ENCODE measurements around the gene DRC7. TPM values are rescaled to one million over a fixed set of nuclear protein-coding genes. Genes with fewer than 3 reads are reported as not detected.

Gene DRC7
- total and polyA plus RNA-seq, 12 donors = 0.09 TPM; not detected in 11

DNA sequence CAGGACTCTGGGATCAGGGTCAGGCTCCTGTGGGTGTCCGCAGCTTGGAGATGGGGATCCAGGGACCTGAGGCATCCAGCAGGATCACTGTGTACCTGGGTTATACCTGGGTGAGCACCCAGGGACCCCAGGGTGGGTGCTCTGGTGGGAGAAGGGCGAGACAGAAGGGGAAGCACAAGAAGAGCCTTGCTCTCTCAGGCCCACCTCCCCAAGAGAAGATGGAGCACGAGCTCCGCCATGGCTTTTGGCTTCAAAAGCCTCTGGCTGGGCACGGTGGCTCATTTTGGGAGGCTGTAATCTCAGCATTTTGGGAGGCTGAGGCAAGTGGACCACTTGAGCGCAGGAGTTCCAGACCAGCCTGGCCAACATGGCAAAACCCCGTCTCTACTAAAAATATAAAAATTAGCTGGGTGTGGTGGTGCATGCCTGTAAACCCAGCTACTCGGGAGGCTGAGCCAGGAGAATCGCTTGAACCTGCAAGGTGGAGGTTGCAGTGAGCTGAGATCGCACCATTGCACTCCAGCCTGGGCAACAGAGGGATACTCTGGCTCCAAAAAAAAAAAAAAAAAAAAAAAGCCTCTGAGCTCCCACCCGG lies 8.9 kb downstream of the DRC7 start:
- TF ChIP-seq, protein P1, sequence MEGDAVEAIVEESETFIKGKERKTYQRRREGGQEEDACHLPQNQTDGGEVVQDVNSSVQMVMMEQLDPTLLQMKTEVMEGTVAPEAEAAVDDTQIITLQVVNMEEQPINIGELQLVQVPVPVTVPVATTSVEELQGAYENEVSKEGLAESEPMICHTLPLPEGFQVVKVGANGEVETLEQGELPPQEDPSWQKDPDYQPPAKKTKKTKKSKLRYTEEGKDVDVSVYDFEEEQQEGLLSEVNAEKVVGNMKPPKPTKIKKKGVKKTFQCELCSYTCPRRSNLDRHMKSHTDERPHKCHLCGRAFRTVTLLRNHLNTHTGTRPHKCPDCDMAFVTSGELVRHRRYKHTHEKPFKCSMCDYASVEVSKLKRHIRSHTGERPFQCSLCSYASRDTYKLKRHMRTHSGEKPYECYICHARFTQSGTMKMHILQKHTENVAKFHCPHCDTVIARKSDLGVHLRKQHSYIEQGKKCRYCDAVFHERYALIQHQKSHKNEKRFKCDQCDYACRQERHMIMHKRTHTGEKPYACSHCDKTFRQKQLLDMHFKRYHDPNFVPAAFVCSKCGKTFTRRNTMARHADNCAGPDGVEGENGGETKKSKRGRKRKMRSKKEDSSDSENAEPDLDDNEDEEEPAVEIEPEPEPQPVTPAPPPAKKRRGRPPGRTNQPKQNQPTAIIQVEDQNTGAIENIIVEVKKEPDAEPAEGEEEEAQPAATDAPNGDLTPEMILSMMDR (IDR thresholded peaks at IDR 0.05) = no peak
- intact Hi-C loops (cut with DNase I) = no loop called here
- H3K36me3 ChIP-seq = no peaks in the 10 kb centered on the region
- WGBS, 2 donors = 93 to 94% methylated on average over 11 of the region's 11 CpGs
- H3K4me3 ChIP-seq = no peak overlapping the region
- no peak for DNase-seq
- no peak for ATAC-seq
- H3K27me3 ChIP-seq = no peaks in the 10 kb centered on the region
- no peak overlapping the region for H3K27ac ChIP-seq
- H3K4me1 ChIP-seq = no peaks in the 10 kb centered on the region
- H3K9me3 ChIP-seq = no peaks in the 10 kb centered on the region

DNA sequence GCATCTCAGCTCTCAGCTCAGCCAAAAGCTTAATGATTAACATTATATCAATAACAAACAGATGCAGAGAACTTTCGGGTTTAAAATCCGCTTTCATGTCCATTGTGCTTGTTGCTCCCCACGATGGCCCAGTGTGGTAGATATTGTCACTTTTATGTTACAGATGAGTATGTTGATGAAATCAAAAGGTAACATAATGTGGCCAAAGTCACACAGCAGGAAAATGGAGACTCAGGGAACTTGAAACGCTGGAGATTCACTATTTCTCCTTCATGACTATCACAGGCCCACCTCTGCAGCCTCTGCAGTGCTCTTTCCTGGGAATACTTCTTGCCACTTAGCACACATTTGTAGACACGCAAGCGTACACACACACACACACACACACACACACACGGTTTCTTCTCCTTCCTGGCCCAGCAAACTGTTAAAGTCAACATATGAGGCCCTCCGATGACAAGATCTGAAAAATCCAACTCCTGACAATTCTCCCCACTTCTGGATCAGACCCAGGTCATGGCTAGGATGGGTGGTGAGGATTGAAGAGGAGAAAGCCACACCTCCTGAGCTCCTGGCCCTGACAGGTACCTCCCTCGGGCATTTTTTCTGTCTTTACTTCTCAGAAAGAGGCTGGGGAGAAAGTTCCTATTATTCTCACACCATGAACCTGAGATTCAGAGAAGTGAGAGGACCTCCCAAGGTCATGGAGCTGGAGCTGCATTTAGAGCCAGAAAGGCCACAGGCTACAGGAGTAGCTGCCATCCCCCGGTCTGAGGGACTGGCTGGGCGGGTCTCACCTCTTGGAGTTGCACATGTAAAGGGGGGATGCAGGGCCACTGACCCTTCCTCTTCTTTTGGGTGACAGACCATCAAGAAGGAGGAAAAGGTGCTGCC lies 9.7 kb downstream of the DRC7 start:
- H3K27ac ChIP-seq = no peak overlapping the region
- WGBS, 2 donors = 72 to 78% methylated on average over 11 of the region's 11 CpGs
- H3K27me3 ChIP-seq = no peaks in the 10 kb centered on the region
- intact Hi-C loops (cut with DNase I) = no loop called here
- no peak overlapping the region for H3K4me3 ChIP-seq
- no peaks in the 10 kb centered on the region for H3K4me1 ChIP-seq
- ATAC-seq (no peak), DNase-seq (no peak)
- no peaks in the 10 kb centered on the region for H3K36me3 ChIP-seq
- TF ChIP-seq, protein P1 (IDR thresholded peaks at IDR 0.05) = no peak
- H3K9me3 ChIP-seq = no peaks in the 10 kb centered on the region

DNA sequence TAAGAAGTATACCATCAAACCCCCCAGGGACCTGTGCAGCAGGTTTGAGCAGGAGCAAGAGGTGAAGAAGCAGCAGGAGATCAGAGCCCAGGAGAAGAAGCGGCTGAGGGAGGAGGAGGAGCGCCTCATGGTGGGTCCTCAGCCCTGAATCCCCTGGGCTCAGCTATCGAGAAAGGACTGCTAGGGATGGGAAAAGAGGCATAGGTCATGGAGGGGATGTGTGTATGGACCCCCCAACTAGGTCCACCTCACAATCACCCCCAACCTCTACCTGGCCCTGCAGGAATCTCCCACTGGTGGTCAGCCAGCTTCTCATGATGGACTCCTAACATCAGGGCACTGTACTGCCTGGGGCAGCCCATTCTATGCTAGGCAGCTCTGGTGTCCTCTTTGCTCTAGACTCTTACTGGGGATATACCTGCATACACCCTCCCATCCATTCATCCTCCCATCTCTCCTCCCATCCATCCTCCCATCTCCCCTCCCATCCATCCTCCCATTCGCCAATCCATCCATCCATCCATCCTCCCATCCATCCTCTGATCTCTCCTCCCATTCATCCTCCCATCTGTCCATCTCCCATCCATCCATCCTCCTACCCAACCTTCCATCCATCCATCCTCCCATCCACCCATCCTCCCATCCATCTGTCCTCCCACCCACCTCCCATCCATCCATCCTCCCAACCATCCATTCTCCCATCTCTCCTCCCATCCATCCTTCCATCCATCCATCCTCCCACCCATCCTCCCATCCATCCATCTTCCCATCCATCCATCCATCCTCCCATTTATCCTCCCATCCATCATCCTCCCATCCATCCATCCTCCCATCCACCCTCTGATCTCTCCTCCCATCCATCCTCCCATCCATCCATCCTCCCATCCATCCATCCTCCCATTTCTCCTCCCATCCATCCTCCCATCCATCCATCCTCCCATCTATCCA lies 10.6 kb downstream of the DRC7 start:
- Histone ChIP-seq H3K27ac (no peak overlapping the region), H3K4me3 (no peak overlapping the region), H3K27me3 (no peaks in the 10 kb centered on the region), H3K36me3 (no peaks in the 10 kb centered on the region), H3K4me1 (no peaks in the 10 kb centered on the region), H3K9me3 (no peaks in the 10 kb centered on the region)
- no peak for DNase-seq
- no peak for ATAC-seq
- TF ChIP-seq, protein P1 (IDR thresholded peaks at IDR 0.05) = no peak
- WGBS, 2 donors = 90 to 95% methylated on average over 4 of the region's 4 CpGs
- intact Hi-C loops (cut with DNase I) = no loop called here

DNA sequence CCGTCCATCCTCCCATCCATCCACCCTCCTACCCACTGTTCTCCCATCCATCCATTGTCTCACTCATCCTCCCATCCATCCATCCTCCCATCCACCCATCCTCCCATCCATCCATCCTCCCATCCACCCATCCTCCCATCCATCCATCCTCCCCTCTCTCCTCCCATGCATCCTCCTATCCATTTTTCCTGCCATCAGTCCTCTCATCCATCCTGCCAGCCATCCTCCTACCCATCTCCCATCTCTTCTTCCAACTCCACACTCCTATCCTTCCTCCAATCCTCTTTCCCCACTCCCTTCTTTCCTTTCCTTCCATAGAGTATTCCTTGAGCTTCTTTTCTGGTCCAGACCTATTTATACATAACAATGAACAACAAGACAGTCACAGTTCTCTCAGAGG lies 12.1 kb downstream of the DRC7 start:
- ATAC-seq (no peak), DNase-seq (no peak)
- no peaks in the 10 kb centered on the region for H3K27me3 ChIP-seq
- no peaks in the 10 kb centered on the region for H3K4me1 ChIP-seq
- TF ChIP-seq, protein P1 (IDR thresholded peaks at IDR 0.05) = no peak
- 79 to 89% methylated on average over 1 of the region's 1 CpG for WGBS, 2 donors
- no peaks in the 10 kb centered on the region for H3K9me3 ChIP-seq
- no peak overlapping the region for H3K4me3 ChIP-seq
- no peaks in the 10 kb centered on the region for H3K36me3 ChIP-seq
- intact Hi-C loops (cut with DNase I) = no loop called here
- H3K27ac ChIP-seq = no peak overlapping the region
